ENCODE results near the gene GATB. TPM values are rescaled to one million over a fixed set of nuclear protein-coding genes. Genes with fewer than 3 reads are reported as not detected.

GATB gene
- total and polyA plus RNA-seq, 2 donors (not counting 1 experiment from before 2014, with no cell fraction given) = 18.7 to 20.8 TPM

GRCh38 chr4:151631349-151631748 lies 129.5 kb downstream of the GATB start:
- peaks cover 2% of the 10 kb centered on the region for H4K20me1 ChIP-seq (ENCODE audit: control insufficient read depth, extremely low read depth, insufficient read depth, low read length)
- H3K4me3 ChIP-seq (replicated peaks in 1 of 4; ENCODE audit: control extremely low read depth in 1 of 4, insufficient read depth in 1 of 4, low read depth in 3 of 4, low read length in 4 of 4) = no peak overlapping the region
- H3K36me3 ChIP-seq (ENCODE audit: control insufficient read depth, insufficient read depth, low read length) = no peaks in the 10 kb centered on the region
- H3K9ac ChIP-seq (ENCODE audit: insufficient read depth, low read length) = no peak overlapping the region
- no peaks in the 10 kb centered on the region for H3K4me1 ChIP-seq (ENCODE audit: control insufficient read depth, extremely low read depth, insufficient read depth, low read length)
- H3K79me2 ChIP-seq (ENCODE audit: control insufficient read depth, insufficient read depth, low read length) = no peaks in the 10 kb centered on the region
- no peaks in the 10 kb centered on the region for H3K27me3 ChIP-seq (ENCODE audit: control insufficient read depth, insufficient read depth, low read length)
- no peak overlapping the region for H2AFZ ChIP-seq (ENCODE audit: low read length)
- DNase-seq (ENCODE audit: low read depth in 2 of 2) = no peak
- no peak overlapping the region for H3K27ac ChIP-seq (ENCODE audit: insufficient read depth, low read length)
- no peaks in the 10 kb centered on the region for H3K9me3 ChIP-seq (ENCODE audit: control insufficient read depth, insufficient read depth, low read depth, low read length)
- H3K4me2 ChIP-seq (ENCODE audit: extremely low read depth, insufficient read depth, low read length) = no peak overlapping the region
- no peak for TF ChIP-seq CTCF (conservative IDR thresholded peaks at IDR 0.05 in 1 of 2, IDR thresholded peaks at IDR 0.05 in 1 of 2; ENCODE audit: low read depth in 1 of 2, low read length in 2 of 2)
- no peak for TF ChIP-seq EZH2 (IDR thresholded peaks at IDR 0.05; ENCODE audit: low read length, missing control alignments)

GRCh38 chr4:151629097-151629783 lies 131.6 kb downstream of the GATB start:
- no peak overlapping the region for H3K27ac ChIP-seq (ENCODE audit: insufficient read depth, low read length)
- H3K9me3 ChIP-seq (ENCODE audit: control insufficient read depth, insufficient read depth, low read depth, low read length) = no peaks in the 10 kb centered on the region
- H3K9ac ChIP-seq (ENCODE audit: insufficient read depth, low read length) = no peak overlapping the region
- TF ChIP-seq CTCF (conservative IDR thresholded peaks at IDR 0.05 in 1 of 2, IDR thresholded peaks at IDR 0.05 in 1 of 2; ENCODE audit: low read depth in 1 of 2, low read length in 2 of 2) (no peak), EZH2 (IDR thresholded peaks at IDR 0.05; ENCODE audit: low read length, missing control alignments) (no peak)
- no peaks in the 10 kb centered on the region for H3K79me2 ChIP-seq (ENCODE audit: control insufficient read depth, insufficient read depth, low read length)
- no peak overlapping the region for H2AFZ ChIP-seq (ENCODE audit: low read length)
- peaks cover 3% of the 10 kb centered on the region for H3K27me3 ChIP-seq (ENCODE audit: control insufficient read depth, insufficient read depth, low read length)
- H3K36me3 ChIP-seq (ENCODE audit: control insufficient read depth, insufficient read depth, low read length) = no peaks in the 10 kb centered on the region
- H4K20me1 ChIP-seq (ENCODE audit: control insufficient read depth, extremely low read depth, insufficient read depth, low read length) = peaks cover 2% of the 10 kb centered on the region
- no peak for DNase-seq (ENCODE audit: low read depth in 2 of 2)
- no peak overlapping the region for H3K4me2 ChIP-seq (ENCODE audit: extremely low read depth, insufficient read depth, low read length)
- H3K4me3 ChIP-seq (replicated peaks in 1 of 4; ENCODE audit: control extremely low read depth in 1 of 4, insufficient read depth in 1 of 4, low read depth in 3 of 4, low read length in 4 of 4) = no peak overlapping the region
- peaks cover 3% of the 10 kb centered on the region for H3K4me1 ChIP-seq (ENCODE audit: control insufficient read depth, extremely low read depth, insufficient read depth, low read length)

- H2AFZ ChIP-seq (ENCODE audit: low read length) = no peak overlapping the region
Measured at GRCh38 chr4:151628001-151628608, 132.7 kb downstream of the GATB start.

More at GRCh38 chr4:151628001-151628608, 132.7 kb downstream of the GATB start:
- H3K79me2 ChIP-seq (ENCODE audit: control insufficient read depth, insufficient read depth, low read length) = no peaks in the 10 kb centered on the region
- TF ChIP-seq CTCF (conservative IDR thresholded peaks at IDR 0.05 in 1 of 2, IDR thresholded peaks at IDR 0.05 in 1 of 2; ENCODE audit: low read depth in 1 of 2, low read length in 2 of 2) = no peak
- H3K27me3 ChIP-seq (ENCODE audit: control insufficient read depth, insufficient read depth, low read length) = peaks cover 3% of the 10 kb centered on the region
- peaks cover 2% of the 10 kb centered on the region for H4K20me1 ChIP-seq (ENCODE audit: control insufficient read depth, extremely low read depth, insufficient read depth, low read length)
- no peaks in the 10 kb centered on the region for H3K36me3 ChIP-seq (ENCODE audit: control insufficient read depth, insufficient read depth, low read length)
- H3K4me3 ChIP-seq (replicated peaks in 1 of 4; ENCODE audit: control extremely low read depth in 1 of 4, insufficient read depth in 1 of 4, low read depth in 3 of 4, low read length in 4 of 4) = no peak overlapping the region
- no peaks in the 10 kb centered on the region for H3K9me3 ChIP-seq (ENCODE audit: control insufficient read depth, insufficient read depth, low read depth, low read length)
- H3K9ac ChIP-seq (ENCODE audit: insufficient read depth, low read length) = no peak overlapping the region
- no peak overlapping the region for H3K27ac ChIP-seq (ENCODE audit: insufficient read depth, low read length)
- no peak overlapping the region for H3K4me2 ChIP-seq (ENCODE audit: extremely low read depth, insufficient read depth, low read length)
- peaks cover 3% of the 10 kb centered on the region for H3K4me1 ChIP-seq (ENCODE audit: control insufficient read depth, extremely low read depth, insufficient read depth, low read length)
- no peak for DNase-seq (ENCODE audit: low read depth in 2 of 2)

Measured in fibroblast of lung (primary cell).